Adrenal gland (tissue), 5 donors: ENCODE results near the gene USP11.

Source experiments
- POLR2A ChIP-seq, 2 donors: fragments of 450-650 bp; IDR thresholded peaks; one replicate each; pipeline ENCODE4 v1.6.1; 2017; ENCODE audit warnings: antibody characterized with exemption in 2 of 2, mild to moderate bottlenecking in 2 of 2, moderate library complexity in 1 of 2
- TF ChIP-seq, protein P1 (sequence below), 6 experiments: fragments of 450-650 bp in 4 of 6; fragments of 200-600 bp in 2 of 6; sonication (generic) in 1 of 6; IDR thresholded peaks; 1 replicate in 5 of 6; 2 replicates in 1 of 6; pipeline versions ENCODE4 v1.5.1 to v1.8.0; 2016 to 2021; ENCODE audit warnings: antibody characterized with exemption in 6 of 6, mild to moderate bottlenecking in 2 of 6, moderate library complexity in 1 of 6
- donor health status: DM: no; HTN: no; CAD: no.

DNA sequence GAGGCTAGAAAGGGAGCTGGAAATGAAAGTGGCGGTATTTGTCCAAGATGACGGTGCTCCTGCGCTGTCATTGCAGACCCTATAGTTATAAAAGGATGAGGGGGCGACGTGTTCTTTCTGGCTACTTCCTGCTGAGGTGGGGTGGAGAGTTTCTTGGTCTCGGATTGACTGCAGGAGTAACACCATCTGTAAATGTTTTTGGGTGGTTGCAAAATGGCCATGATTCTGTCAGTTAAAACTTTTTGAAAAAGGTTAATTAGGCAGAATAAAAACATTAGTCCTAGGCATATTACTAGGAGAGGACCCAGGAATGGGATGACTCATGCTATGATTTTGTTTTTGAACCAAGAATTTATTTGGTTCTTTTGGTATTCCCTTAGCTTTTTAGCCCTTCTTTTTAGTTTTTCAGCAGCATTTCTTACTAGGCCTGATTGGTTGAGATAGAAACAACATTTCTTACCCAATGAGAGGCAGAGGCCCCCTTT lies 53.1 kb downstream of the USP11 start:
- TF ChIP-seq, protein P1, sequence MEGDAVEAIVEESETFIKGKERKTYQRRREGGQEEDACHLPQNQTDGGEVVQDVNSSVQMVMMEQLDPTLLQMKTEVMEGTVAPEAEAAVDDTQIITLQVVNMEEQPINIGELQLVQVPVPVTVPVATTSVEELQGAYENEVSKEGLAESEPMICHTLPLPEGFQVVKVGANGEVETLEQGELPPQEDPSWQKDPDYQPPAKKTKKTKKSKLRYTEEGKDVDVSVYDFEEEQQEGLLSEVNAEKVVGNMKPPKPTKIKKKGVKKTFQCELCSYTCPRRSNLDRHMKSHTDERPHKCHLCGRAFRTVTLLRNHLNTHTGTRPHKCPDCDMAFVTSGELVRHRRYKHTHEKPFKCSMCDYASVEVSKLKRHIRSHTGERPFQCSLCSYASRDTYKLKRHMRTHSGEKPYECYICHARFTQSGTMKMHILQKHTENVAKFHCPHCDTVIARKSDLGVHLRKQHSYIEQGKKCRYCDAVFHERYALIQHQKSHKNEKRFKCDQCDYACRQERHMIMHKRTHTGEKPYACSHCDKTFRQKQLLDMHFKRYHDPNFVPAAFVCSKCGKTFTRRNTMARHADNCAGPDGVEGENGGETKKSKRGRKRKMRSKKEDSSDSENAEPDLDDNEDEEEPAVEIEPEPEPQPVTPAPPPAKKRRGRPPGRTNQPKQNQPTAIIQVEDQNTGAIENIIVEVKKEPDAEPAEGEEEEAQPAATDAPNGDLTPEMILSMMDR (IDR thresholded peaks at IDR 0.05) = no peak
- TF ChIP-seq POLR2A (IDR thresholded peaks at IDR 0.05) = no peak
